Vagina (tissue), 2 donors: ENCODE results near the gene FAM78B. TPM values are rescaled to one million over a fixed set of nuclear protein-coding genes. Genes with fewer than 3 reads are reported as not detected.

Experiments
- DNase-seq, 2 donors: peaks; one replicate each; pipeline ENCODE4 v3.0.0-alpha.2; 2017; ENCODE audit errors: extremely low spot score in 2 of 2
- H3K27ac ChIP-seq: fragments of 200-600 bp; sonication (generic); one replicate; pipeline ENCODE4 v1.5.1; 2019
- H3K27me3 ChIP-seq: fragments of 200-600 bp; sonication (generic); one replicate; pipeline ENCODE4 v1.5.1; 2019
- H3K36me3 ChIP-seq, 2 donors: fragments of 200-600 bp; sonication (generic); one replicate each; pipeline ENCODE4 v1.5.1; 2017 to 2019
- H3K4me1 ChIP-seq: fragments of 200-600 bp; sonication (generic); one replicate; pipeline ENCODE4 v1.5.1; 2019
- H3K4me3 ChIP-seq, 2 donors: fragments of 200-600 bp; sonication (generic); 1 replicate in 1 of 2; 2 replicates in 1 of 2; pipeline ENCODE4 v1.5.1; 2016 to 2019
- H3K9me3 ChIP-seq: fragments of 200-600 bp; sonication (generic); one replicate; pipeline ENCODE4 v1.5.1; 2019
- CTCF ChIP-seq, 3 experiments: fragments of 450-650 bp in 2 of 3; fragments of 200-600 bp in 1 of 3; sonication (generic) in 1 of 3; IDR thresholded peaks; one replicate each; pipeline ENCODE4 v1.5.1; 2017 to 2019; ENCODE audit warnings: antibody characterized with exemption in 3 of 3, mild to moderate bottlenecking in 2 of 3, moderate library complexity in 2 of 3
- POLR2A ChIP-seq, 2 donors: fragments of 450-650 bp; IDR thresholded peaks; one replicate each; pipeline ENCODE4 v1.6.1; 2017; ENCODE audit warnings: antibody characterized with exemption in 2 of 2, mild to moderate bottlenecking in 2 of 2, moderate library complexity in 2 of 2
- POLR2AphosphoS5 ChIP-seq, 2 donors: sonication (generic); formaldehyde crosslinking; IDR thresholded peaks; one replicate each; pipeline ENCODE4 v1.9.0; 2017; ENCODE audit warnings: antibody characterized with exemption in 2 of 2, mild to moderate bottlenecking in 2 of 2, low read depth in 1 of 2; ENCODE audit not compliant: insufficient read depth in 1 of 2
- intact Hi-C: fragments of 100-400 bp; cut with DNase I; formaldehyde crosslinking; loops from one replicate; pipeline ENCODE4 v1.15.1; 2023
- total RNA-seq: library from RNA; depleted of rRNA; stranded (reverse); fragments of >200 nt; gene quantifications from one replicate; pipeline ENCODE4 v1.2.3, GENCODE V29; 2016

The FAM78B gene
- total RNA-seq, 1 donor from 2014 or later = 4.4 TPM

GRCh38 chr1:166156674-166157073 lies 10.1 kb downstream of the FAM78B start:
- Histone ChIP-seq H3K4me1 (no peaks in the 10 kb centered on the region), H3K36me3 (no peaks in the 10 kb centered on the region), H3K9me3 (no peaks in the 10 kb centered on the region), H3K27me3 (no peaks in the 10 kb centered on the region), H3K4me3 (no peak overlapping the region), H3K27ac (no peak overlapping the region)
- intact Hi-C loops = no loop called here
- TF ChIP-seq CTCF (IDR thresholded peaks at IDR 0.05) (no peak), POLR2AphosphoS5 (IDR thresholded peaks at IDR 0.05; ENCODE audit: insufficient read depth in 1 of 2, low read depth in 1 of 2) (no peak), POLR2A (IDR thresholded peaks at IDR 0.05) (no peak)
- DNase-seq = no peak

GRCh38 chr1:166155108-166155507 lies 11.7 kb downstream of the FAM78B start:
- no peak for TF ChIP-seq POLR2AphosphoS5 (IDR thresholded peaks at IDR 0.05; ENCODE audit: insufficient read depth in 1 of 2, low read depth in 1 of 2)
- TF ChIP-seq POLR2A (IDR thresholded peaks at IDR 0.05) = no peak
- no peak for TF ChIP-seq CTCF (IDR thresholded peaks at IDR 0.05)
- Histone ChIP-seq H3K4me3 (no peak overlapping the region), H3K27ac (no peak overlapping the region), H3K9me3 (no peaks in the 10 kb centered on the region), H3K27me3 (no peaks in the 10 kb centered on the region), H3K36me3 (no peaks in the 10 kb centered on the region), H3K4me1 (no peaks in the 10 kb centered on the region)
- intact Hi-C loops = no loop called here
- no peak for DNase-seq

GRCh38 chr1:166153525-166154314 lies 13.1 kb downstream of the FAM78B start:
- TF ChIP-seq POLR2A (IDR thresholded peaks at IDR 0.05) (no peak), CTCF (IDR thresholded peaks at IDR 0.05) (no peak), POLR2AphosphoS5 (IDR thresholded peaks at IDR 0.05; ENCODE audit: insufficient read depth in 1 of 2, low read depth in 1 of 2) (no peak)
- intact Hi-C loops = no loop called here
- Histone ChIP-seq H3K27me3 (no peaks in the 10 kb centered on the region), H3K4me1 (no peaks in the 10 kb centered on the region), H3K27ac (no peak overlapping the region), H3K9me3 (no peaks in the 10 kb centered on the region), H3K36me3 (no peaks in the 10 kb centered on the region), H3K4me3 (no peak overlapping the region)
- DNase-seq = no peak

- no peak for TF ChIP-seq CTCF (IDR thresholded peaks at IDR 0.05)
- TF ChIP-seq POLR2A (IDR thresholded peaks at IDR 0.05) = no peak
- TF ChIP-seq POLR2AphosphoS5 (IDR thresholded peaks at IDR 0.05; ENCODE audit: insufficient read depth in 1 of 2, low read depth in 1 of 2) = no peak
- intact Hi-C loops = no loop called here
- H3K4me1 ChIP-seq = no peaks in the 10 kb centered on the region
- H3K27me3 ChIP-seq = no peaks in the 10 kb centered on the region
- DNase-seq = no peak
- H3K4me3 ChIP-seq = no peak overlapping the region
- no peaks in the 10 kb centered on the region for H3K36me3 ChIP-seq
- no peaks in the 10 kb centered on the region for H3K9me3 ChIP-seq
- no peak overlapping the region for H3K27ac ChIP-seq
Observed at GRCh38 chr1:166152978-166153377, 13.8 kb downstream of the FAM78B start.

GRCh38 chr1:166151804-166152203 lies 15.0 kb downstream of the FAM78B start:
- intact Hi-C loops = no loop called here
- DNase-seq = no peak
- Histone ChIP-seq H3K27me3 (no peaks in the 10 kb centered on the region), H3K4me3 (no peak overlapping the region), H3K27ac (no peak overlapping the region), H3K9me3 (no peaks in the 10 kb centered on the region), H3K4me1 (no peaks in the 10 kb centered on the region), H3K36me3 (no peaks in the 10 kb centered on the region)
- TF ChIP-seq CTCF (IDR thresholded peaks at IDR 0.05) (no peak), POLR2A (IDR thresholded peaks at IDR 0.05) (no peak), POLR2AphosphoS5 (IDR thresholded peaks at IDR 0.05; ENCODE audit: insufficient read depth in 1 of 2, low read depth in 1 of 2) (no peak)
